NCI-H1436 treated with DMSO at 0.1 percent for 48 hours (cell line): ENCODE results near the gene SRGN.
A peak's percentile ranks its signal among the peaks of the same experiment; 100 is the strongest.

ENCODE experiments used
- DNase-seq: peaks from one replicate; lab custom pipeline; 2025; lab: John Stamatoyannopoulos, UW

The SRGN gene

DNA sequence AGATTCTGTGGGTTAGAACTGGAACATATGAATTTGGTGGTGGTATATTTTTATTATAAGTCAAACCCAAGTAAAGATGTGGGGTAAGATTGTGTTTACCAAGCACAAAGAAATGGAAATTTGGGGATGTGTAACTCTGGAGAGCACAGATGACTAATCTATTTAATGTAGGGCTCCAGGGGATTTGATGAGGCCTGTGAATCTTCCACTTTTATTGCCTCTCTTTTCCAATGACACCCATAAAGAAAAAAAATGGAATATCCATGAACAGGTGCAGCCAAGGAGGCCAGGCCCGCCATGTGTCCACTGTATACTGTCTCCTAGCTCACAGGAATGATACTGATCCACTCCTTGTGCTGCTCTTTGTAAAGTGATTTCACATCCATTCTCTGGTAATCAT, 2.8 kb downstream of the SRGN start:
- no peak for DNase-seq

- no peak for DNase-seq
Measured at GRCh38 chr10:69091143-69091651, 3.3 kb downstream of the SRGN start.

DNA sequence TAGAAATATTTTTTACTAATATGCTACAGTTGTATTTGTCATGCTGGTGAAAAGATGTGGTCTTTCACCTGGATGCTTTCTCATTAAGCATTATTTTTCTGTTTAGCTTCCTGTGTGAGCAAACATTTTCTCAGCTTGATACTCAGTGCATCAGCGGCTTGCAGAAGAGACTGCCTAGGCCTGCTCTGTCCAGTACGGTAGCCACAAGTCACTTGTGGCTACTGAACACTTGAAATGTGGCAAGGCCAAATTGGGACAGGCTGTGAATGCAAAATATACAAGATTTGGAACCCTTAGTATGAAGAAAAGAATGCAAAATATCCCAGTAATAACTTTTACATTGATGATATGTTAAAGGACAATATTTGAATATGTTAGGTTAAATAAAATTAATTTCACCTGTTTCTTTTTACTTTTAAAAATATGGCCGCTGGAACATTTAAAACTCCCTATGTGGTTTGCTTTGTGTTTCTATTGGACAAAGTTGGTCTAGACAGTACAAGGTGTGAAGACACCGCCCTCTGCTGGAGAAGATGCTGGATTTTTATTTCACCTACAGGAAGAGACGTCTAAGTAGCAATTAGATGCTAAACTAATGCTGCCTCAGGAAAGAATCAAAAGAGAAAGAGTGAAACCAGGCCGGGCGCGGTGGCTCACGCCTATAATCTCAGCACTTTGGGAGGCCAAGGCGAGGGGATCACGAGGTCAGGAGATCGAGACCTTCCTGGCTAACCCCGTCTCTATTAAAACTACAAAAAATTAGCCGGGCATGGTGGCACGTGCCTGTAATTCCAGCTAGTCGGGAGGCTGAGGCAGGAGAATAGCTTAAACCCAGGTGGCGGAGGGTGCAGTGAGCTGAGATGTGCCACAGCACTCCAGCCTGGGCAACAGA, 5.3 kb downstream of the SRGN start:
- peak; percentile 58 for DNase-seq

DNA sequence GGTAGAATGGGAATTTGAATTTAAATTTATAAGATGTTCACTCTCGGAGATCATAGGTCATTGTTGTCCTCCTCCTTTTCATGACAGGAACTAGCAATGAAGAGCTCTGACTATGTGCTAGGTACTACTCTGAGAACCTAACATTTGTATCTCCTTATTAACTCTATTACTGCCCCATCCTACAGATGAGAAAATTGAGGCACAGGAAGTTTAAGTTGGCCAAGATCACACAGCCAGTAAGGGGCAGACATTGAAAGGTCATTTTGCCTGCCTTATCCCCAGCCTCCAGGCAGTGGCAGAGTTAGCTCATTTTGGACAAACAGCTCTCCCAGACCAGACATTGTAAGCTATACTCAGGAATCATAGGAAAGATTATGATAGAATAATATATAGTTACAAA, 6.0 kb downstream of the SRGN start:
- no peak for DNase-seq

DNA sequence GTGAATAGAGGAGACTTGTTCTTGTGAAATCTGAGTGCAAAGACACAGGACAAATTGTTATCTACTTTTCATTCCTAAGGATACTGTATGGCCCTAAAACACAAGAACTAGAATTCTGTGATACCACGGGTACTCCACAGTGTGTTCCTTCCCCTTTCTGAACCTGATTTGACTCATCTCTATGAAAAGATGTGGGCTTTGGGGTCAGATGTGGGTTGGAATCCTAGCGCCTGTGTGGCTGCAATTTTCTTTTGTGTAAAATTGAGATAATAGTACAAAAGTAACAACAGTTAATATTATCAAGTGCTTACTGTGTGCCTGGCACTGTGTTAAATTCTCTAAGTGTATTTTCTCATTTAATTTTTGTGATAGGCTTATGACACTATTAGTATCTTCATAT, 8.1 kb downstream of the SRGN start:
- DNase-seq, result no peak

DNA sequence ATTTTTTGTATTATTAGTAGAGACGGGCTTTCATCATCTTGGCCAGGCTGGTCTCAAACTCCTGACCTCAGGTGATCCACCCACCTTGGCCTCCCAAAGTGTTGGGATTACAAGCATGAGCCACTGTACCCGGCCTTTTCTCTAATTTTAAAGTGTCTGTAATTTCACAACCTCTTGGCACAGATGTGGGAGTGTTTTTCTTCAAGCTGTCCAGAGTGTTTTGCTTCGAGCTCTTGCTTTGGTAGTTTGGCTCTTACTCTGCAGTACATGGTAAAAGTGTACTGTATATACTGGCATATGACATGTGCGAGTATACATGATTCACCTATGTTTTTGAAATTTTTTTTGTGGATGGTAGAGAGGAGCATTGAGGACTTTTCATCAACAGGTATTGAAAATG, 9.8 kb downstream of the SRGN start:
- DNase-seq, result no peak

GRCh38 chr10:69100136-69100872, 12.4 kb downstream of the SRGN start:
- DNase-seq, result no peak

DNA sequence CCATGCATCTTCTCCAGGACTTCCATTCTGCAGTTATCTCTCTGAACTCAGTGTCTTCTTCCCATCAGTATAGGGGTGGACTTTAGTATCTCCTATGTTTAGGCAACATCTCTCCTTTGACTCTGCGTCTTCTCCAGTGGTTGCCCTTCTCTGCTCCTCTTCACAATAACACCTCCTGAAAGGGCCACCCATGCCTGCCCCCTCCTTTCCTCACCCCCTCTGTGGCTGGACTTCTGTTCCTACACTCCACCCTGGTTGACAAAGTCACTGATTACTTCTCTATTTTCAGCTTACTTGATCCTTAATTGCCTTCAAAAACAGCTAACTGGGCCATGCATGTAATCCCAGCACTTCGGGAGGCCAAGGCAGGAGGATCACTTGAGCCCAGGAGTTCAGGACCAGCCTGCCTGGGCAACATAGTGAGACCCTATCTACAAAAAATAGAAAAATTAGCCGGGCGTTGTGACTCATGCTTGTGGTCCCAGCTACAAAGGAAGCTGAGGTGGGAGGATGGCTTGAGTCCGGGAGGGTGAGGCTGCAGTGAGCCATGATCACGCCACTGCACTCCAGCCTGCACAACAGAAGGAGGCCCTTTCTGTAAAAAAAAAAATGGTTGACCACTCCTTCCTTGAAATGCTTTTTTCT, 13.7 kb downstream of the SRGN start:
- DNase-seq, result no peak

- DNase-seq, result no peak
Measured at GRCh38 chr10:69102440-69102839, 14.5 kb downstream of the SRGN start.

DNA sequence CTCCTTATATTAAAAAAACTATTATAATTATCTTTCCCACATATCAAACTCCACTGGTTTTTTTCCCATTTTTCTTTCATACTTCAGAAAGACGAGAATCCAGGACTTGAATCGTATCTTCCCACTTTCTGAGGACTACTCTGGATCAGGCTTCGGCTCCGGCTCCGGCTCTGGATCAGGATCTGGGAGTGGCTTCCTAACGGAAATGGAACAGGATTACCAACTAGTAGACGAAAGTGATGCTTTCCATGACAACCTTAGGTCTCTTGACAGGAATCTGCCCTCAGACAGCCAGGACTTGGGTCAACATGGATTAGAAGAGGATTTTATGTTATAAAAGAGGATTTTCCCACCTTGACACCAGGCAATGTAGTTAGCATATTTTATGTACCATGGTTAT, 15.9 kb downstream of the SRGN start:
- no peak for DNase-seq

- no peak for DNase-seq
Measured at GRCh38 chr10:69104994-69105790, 17.3 kb downstream of the SRGN start.

DNA sequence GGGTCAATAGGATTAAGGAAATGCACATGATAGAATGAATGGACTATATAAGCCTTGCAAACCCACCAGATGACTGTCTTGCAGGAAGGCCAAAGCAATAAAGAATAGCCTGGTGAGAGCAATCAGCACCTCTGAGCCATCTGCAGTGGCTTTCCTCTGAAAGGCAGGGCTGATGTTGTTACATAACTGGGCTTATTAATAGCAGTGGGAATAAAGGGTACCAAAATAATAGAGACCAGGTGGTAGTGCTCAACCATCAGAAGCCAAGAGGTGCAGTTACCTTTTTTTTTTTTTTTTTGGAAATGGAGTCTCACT, 19.2 kb downstream of the SRGN start:
- no peak for DNase-seq

GRCh38 chr10:69107699-69108098, 19.8 kb downstream of the SRGN start:
- no peak for DNase-seq

DNA sequence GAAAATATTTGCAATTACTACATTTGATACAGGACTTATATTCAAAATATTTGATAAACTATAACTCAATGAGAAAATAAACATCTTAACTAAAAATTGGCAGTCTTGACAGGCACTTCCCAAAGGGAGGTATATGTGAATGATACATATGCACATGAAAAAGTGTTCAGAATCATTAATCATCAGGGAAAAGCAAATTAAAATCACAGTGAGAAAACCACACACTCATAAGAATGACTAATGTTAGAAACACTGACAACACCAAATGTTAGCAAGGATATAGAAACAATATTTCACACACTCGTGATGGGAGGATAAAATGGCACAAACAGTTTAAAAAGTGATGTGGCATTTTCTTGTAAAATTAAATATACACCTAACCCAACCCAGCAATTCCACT, 32.0 kb downstream of the SRGN start:
- DNase-seq, result no peak

GRCh38 chr10:69123306-69123746, 35.4 kb downstream of the SRGN start:
- DNase-seq, result peak; percentile 40

GRCh38 chr10:69123747-69124562, 36.1 kb downstream of the SRGN start, which contains the start of gene VPS26A:
Gene VPS26A, plus strand, starts transcription at chr10:69124178. Its CDS starts 100 bp downstream, at chr10:69124278.
- DNase-seq, result peak; percentile 83

DNA sequence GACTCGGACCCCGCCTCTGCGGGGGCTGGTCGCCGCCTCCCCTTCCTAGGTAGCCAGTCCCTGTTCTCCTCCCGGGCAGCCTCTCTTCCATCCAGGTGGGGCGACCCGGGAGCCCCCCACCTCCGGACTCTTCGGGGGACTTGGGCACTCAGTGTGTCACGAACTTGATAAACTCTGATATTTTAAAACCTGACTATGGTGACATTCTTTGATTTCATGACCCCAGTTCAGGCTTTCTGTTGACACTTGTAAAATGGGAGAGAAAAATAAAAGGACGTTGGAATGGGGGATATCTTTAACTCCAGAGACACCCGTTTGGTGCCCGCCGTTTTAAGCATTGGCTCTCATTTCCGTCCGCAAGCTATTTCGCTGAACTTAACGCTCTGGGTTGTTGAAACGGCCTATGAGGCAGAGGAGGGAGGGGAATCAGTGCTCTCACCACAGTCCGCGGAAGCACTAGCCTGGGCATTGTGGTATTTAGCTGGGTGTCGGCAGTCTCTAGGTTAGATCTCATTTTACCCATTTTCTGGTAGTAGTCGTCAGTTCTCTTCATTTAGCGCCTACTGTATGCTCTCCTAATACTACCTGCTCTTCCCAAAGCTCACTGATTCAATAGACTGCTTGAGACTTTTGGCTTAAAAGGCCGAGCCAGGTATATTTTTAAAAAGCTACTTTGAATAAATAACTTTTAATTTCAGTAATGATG, 36.8 kb downstream of the SRGN start:
- DNase-seq, result no peak

- no peak for DNase-seq
Measured at GRCh38 chr10:69125554-69125953, 37.7 kb downstream of the SRGN start.

GRCh38 chr10:69130251-69130650, 42.3 kb downstream of the SRGN start:
- no peak for DNase-seq

GRCh38 chr10:69139961-69140360, 52.1 kb downstream of the SRGN start:
- DNase-seq, result no peak
